CD14-positive monocyte (primary cell): Measurements from ENCODE around the gene GLTP. TPM values are rescaled to one million over a fixed set of nuclear protein-coding genes. Genes with fewer than 3 reads are reported as not detected.
"Not testable (repeated sequence)": the region's sequence is repeated elsewhere in the genome, so short reads cannot be mapped to it uniquely, and the experiment has no call there.

ENCODE experiments used
- DNase-seq, 3 donors: peaks; one replicate each; pipeline ENCODE4 v3.0.0-alpha.2; 2011 to 2022
- H2AFZ ChIP-seq: 2 replicates; pipeline ENCODE4 v1.6.0; 2012; ENCODE audit warnings: mild to moderate bottlenecking, low read depth, low read length, inconsistent platforms; ENCODE audit not compliant: insufficient read depth, poor library complexity, severe bottlenecking
- H3K27ac ChIP-seq, 2 donors: 1 replicate in 1 of 2; 2 replicates in 1 of 2; pipeline ENCODE4 v1.5.1; 2012 to 2013; ENCODE audit warnings: low read length in 2 of 2, control low read depth in 1 of 2, inconsistent platforms in 1 of 2, low read depth in 1 of 2, mild to moderate bottlenecking in 1 of 2
- H3K27me3 ChIP-seq, 2 donors: one replicate each; pipeline versions ENCODE4 v1.6.0 to v1.6.1; 2011 to 2013; ENCODE audit warnings: low read length in 2 of 2; ENCODE audit not compliant: control insufficient read depth in 2 of 2, insufficient read depth in 2 of 2
- H3K36me3 ChIP-seq, 2 donors: replicated peaks in 1 of 2; 1 replicate in 1 of 2; 2 replicates in 1 of 2; pipeline versions ENCODE4 v1.5.1 to v1.6.1; 2012 to 2013; ENCODE audit warnings: low read length in 2 of 2, control low read depth in 1 of 2, inconsistent platforms in 1 of 2, mild to moderate bottlenecking in 1 of 2; ENCODE audit not compliant: insufficient read depth in 2 of 2, control insufficient read depth in 1 of 2
- H3K4me1 ChIP-seq, 2 donors: 1 replicate in 1 of 2; 2 replicates in 1 of 2; pipeline versions ENCODE4 v1.5.1 to v1.6.1; 2012 to 2013; ENCODE audit warnings: low read length in 2 of 2, control low read depth in 1 of 2, inconsistent platforms in 1 of 2, mild to moderate bottlenecking in 1 of 2, moderate library complexity in 1 of 2; ENCODE audit not compliant: insufficient read depth in 2 of 2, control insufficient read depth in 1 of 2
- H3K4me2 ChIP-seq: replicated peaks from 2 replicates; pipeline ENCODE3; 2012; ENCODE audit warnings: low read length, moderate library complexity, mild to moderate bottlenecking; ENCODE audit not compliant: poor library complexity, severe bottlenecking; ENCODE audit errors: extremely low read depth
- H3K4me3 ChIP-seq, 3 experiments: fragments of 200-600 bp in 1 of 3; sonication (generic) in 1 of 3; replicated peaks in 1 of 3; 1 replicate in 2 of 3; 2 replicates in 1 of 3; pipeline ENCODE4 v1.5.1; 2011 to 2013; ENCODE audit warnings: low read length in 3 of 3, mild to moderate bottlenecking in 3 of 3, control low read depth in 2 of 3, low read depth in 2 of 3, inconsistent platforms in 1 of 3, moderate library complexity in 1 of 3
- H3K79me2 ChIP-seq: 2 replicates; pipeline ENCODE4 v1.6.0; 2012; ENCODE audit warnings: mild to moderate bottlenecking, control low read depth, inconsistent platforms, low read length, moderate library complexity; ENCODE audit not compliant: insufficient read depth
- H3K9ac ChIP-seq: 2 replicates; pipeline ENCODE4 v1.6.0; 2017; ENCODE audit warnings: low read length, mild to moderate bottlenecking; ENCODE audit not compliant: insufficient read depth, poor library complexity, severe bottlenecking
- H3K9me3 ChIP-seq, 2 donors: replicated peaks in 1 of 2; 1 replicate in 1 of 2; 2 replicates in 1 of 2; pipeline versions ENCODE4 v1.5.1 to v1.6.1; 2012 to 2013; ENCODE audit warnings: low read length in 2 of 2, control low read depth in 1 of 2; ENCODE audit not compliant: control insufficient read depth in 1 of 2, insufficient read depth in 1 of 2
- H4K20me1 ChIP-seq: 2 replicates; pipeline ENCODE4 v1.6.0; 2012; ENCODE audit warnings: mild to moderate bottlenecking, low read length, control low read depth, moderate library complexity; ENCODE audit not compliant: insufficient read depth
- H3K27ac Mint-ChIP-seq, 7 donors: one replicate each; pipeline ENCODE4 v1.8.0; 2020; ENCODE audit warnings: mild to moderate bottlenecking in 7 of 7, mixed read lengths in 7 of 7, moderate library complexity in 6 of 7, inconsistent platforms in 2 of 7
- H3K27me3 Mint-ChIP-seq, 3 donors: one replicate each; pipeline ENCODE4 v1.8.0; 2021 to 2022; ENCODE audit warnings: low read depth in 3 of 3, mild to moderate bottlenecking in 3 of 3, mixed read lengths in 3 of 3, moderate library complexity in 3 of 3, inconsistent platforms in 1 of 3
- H3K36me3 Mint-ChIP-seq, 2 donors: one replicate each; pipeline ENCODE4 v1.8.0; 2020; ENCODE audit warnings: mixed read lengths in 2 of 2, inconsistent platforms in 1 of 2, mild to moderate bottlenecking in 1 of 2
- H3K4me1 Mint-ChIP-seq: one replicate; pipeline ENCODE4 v1.8.0; 2020; ENCODE audit warnings: mild to moderate bottlenecking, mixed read lengths
- H3K4me3 Mint-ChIP-seq, 2 donors: one replicate each; pipeline ENCODE4 v1.8.0; 2020; ENCODE audit warnings: mild to moderate bottlenecking in 2 of 2, mixed read lengths in 2 of 2, moderate library complexity in 1 of 2
- H3K9me3 Mint-ChIP-seq, 7 donors: one replicate each; pipeline ENCODE4 v1.8.0; 2020 to 2022; ENCODE audit warnings: mixed read lengths in 7 of 7, mild to moderate bottlenecking in 6 of 7, moderate library complexity in 6 of 7, inconsistent platforms in 2 of 7
- CTCF ChIP-seq: fragments of 200-600 bp; IDR thresholded peaks from one replicate; pipeline ENCODE4 v1.8.0; 2022; ENCODE audit warnings: antibody characterized with exemption, mild to moderate bottlenecking
- WGBS: methylation state at CpG from one replicate; pipeline ENCODE4 v1.1.5; 2013; ENCODE audit warnings: missing lambda C conversion rate; ENCODE audit not compliant: insufficient coverage; 5-methylcytosine and 5-hydroxymethylcytosine counted together
- intact Hi-C, 2 donors: fragments of 100-400 bp; cut with micrococcal nuclease; formaldehyde crosslinking; loops; one replicate each; pipeline versions ENCODE4 v1.15.0 to v1.15.1; 2023
- polyA plus RNA-seq, 3 donors: library from polyadenylated mRNA; depleted of rRNA in 1 of 3; unstranded in 2 of 3; stranded (reverse) in 1 of 3; fragments of 300-500 nt in 2 of 3; fragments of >200 nt in 1 of 3; fragmentation: Illumina TruSeq in 2 of 3; gene quantifications; 1 replicate in 2 of 3; 2 replicates in 1 of 3; pipeline ENCODE4 v1.2.3, GENCODE V29; 2012 to 2021

The GLTP gene
- polyA plus RNA-seq, 3 donors: 46.2 to 65.9 (median 51.7) TPM

GRCh38 chr12:109864916-109865315, 15.4 kb downstream of the GLTP start:
- H2AFZ ChIP-seq: no peak overlapping the region
- peaks cover 31 to 37% of the 10 kb centered on the region in 2 donors for H3K4me1 ChIP-seq
- H3K4me2 ChIP-seq: no peak overlapping the region
- H3K4me1 Mint-ChIP-seq: peaks cover 34% of the 10 kb centered on the region
- no peak overlapping the region for H3K4me3 ChIP-seq
- peaks cover 29 to 53% of the 10 kb centered on the region in 2 donors for H3K36me3 Mint-ChIP-seq
- DNase-seq: no peak
- H3K27ac Mint-ChIP-seq: peak overlapping the region in 5 of 7 donors; percentile 25 to 86 (median 63)
- peaks cover 92% of the 10 kb centered on the region for H4K20me1 ChIP-seq
- H3K36me3 ChIP-seq: peaks cover 18 to 29% of the 10 kb centered on the region in 2 donors
- H3K79me2 ChIP-seq: peaks cover 59% of the 10 kb centered on the region
- no peaks in the 10 kb centered on the region for H3K9me3 Mint-ChIP-seq
- H3K9ac ChIP-seq: no peak overlapping the region
- 72% methylated on average over 3 of the region's 3 CpGs for WGBS
- peaks cover 0 to 2% (median 0%) of the 10 kb centered on the region in 3 donors for H3K27me3 Mint-ChIP-seq
- intact Hi-C loops: no loop called here
- peak overlapping the region in 1 of 2 donors; percentile 66 for H3K27ac ChIP-seq
- H3K4me3 Mint-ChIP-seq: no peak overlapping the region
- no peaks in the 10 kb centered on the region for H3K27me3 ChIP-seq
- H3K9me3 ChIP-seq: no peaks in the 10 kb centered on the region
- TF ChIP-seq CTCF: no peak

- DNase-seq: peak; percentile 46 to 62 (median 59)
- Histone ChIP-seq H3K9me3 (no peaks in the 10 kb centered on the region), H3K4me3 (no peak overlapping the region), H3K27me3 (no peaks in the 10 kb centered on the region), H3K4me2 (peak overlapping the region; percentile 4), H3K9ac (no peak overlapping the region), H2AFZ (no peak overlapping the region), H4K20me1 (peaks cover 84% of the 10 kb centered on the region), H3K36me3 (peaks cover 18 to 29% of the 10 kb centered on the region in 2 donors), H3K4me1 (peaks cover 24 to 30% of the 10 kb centered on the region in 2 donors), H3K27ac (peak overlapping the region; percentile 17 to 72), H3K79me2 (peaks cover 52% of the 10 kb centered on the region)
- H3K36me3 Mint-ChIP-seq: peaks cover 29 to 55% of the 10 kb centered on the region in 2 donors
- peak overlapping the region in 1 of 2 donors; percentile 42 for H3K4me3 Mint-ChIP-seq
- H3K4me1 Mint-ChIP-seq: peaks cover 28% of the 10 kb centered on the region
- no peak for TF ChIP-seq CTCF
- 80% methylated on average over 7 of the region's 9 CpGs for WGBS
- H3K27me3 Mint-ChIP-seq: no peaks in the 10 kb centered on the region
- intact Hi-C loops: no loop called here
- H3K9me3 Mint-ChIP-seq: no peaks in the 10 kb centered on the region
- H3K27ac Mint-ChIP-seq: peak overlapping the region in 6 of 7 donors; percentile 54 to 87 (median 70)
Measured at GRCh38 chr12:109863847-109864712, 16.3 kb downstream of the GLTP start.

- DNase-seq, H3K4me3 Mint-ChIP-seq, H3K9me3 ChIP-seq, H3K9me3 Mint-ChIP-seq, H3K9ac ChIP-seq, intact Hi-C loops, H3K4me2 ChIP-seq, H2AFZ ChIP-seq, H3K4me3 ChIP-seq, H3K27me3 Mint-ChIP-seq, H3K27me3 ChIP-seq, H3K27ac ChIP-seq: not testable (repeated sequence)
- Histone ChIP-seq H3K79me2 (peaks cover 46% of the 10 kb centered on the region), H3K36me3 (peaks cover 33 to 45% of the 10 kb centered on the region in 2 donors), H3K4me1 (peaks cover 17 to 18% of the 10 kb centered on the region in 2 donors), H4K20me1 (peaks cover 79% of the 10 kb centered on the region)
- H3K4me1 Mint-ChIP-seq: peaks cover 20% of the 10 kb centered on the region
- H3K27ac Mint-ChIP-seq: peak overlapping the region in 1 of 7 donors; percentile 53
- peaks cover 39 to 69% of the 10 kb centered on the region in 2 donors for H3K36me3 Mint-ChIP-seq
- WGBS: 100% methylated on average over 3 of the region's 9 CpGs
Measured at GRCh38 chr12:109862491-109862890, 17.9 kb downstream of the GLTP start.
